Measurements from ENCODE around the gene GPX4.

Gene GPX4, protein sequence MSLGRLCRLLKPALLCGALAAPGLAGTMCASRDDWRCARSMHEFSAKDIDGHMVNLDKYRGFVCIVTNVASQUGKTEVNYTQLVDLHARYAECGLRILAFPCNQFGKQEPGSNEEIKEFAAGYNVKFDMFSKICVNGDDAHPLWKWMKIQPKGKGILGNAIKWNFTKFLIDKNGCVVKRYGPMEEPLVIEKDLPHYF

DNA sequence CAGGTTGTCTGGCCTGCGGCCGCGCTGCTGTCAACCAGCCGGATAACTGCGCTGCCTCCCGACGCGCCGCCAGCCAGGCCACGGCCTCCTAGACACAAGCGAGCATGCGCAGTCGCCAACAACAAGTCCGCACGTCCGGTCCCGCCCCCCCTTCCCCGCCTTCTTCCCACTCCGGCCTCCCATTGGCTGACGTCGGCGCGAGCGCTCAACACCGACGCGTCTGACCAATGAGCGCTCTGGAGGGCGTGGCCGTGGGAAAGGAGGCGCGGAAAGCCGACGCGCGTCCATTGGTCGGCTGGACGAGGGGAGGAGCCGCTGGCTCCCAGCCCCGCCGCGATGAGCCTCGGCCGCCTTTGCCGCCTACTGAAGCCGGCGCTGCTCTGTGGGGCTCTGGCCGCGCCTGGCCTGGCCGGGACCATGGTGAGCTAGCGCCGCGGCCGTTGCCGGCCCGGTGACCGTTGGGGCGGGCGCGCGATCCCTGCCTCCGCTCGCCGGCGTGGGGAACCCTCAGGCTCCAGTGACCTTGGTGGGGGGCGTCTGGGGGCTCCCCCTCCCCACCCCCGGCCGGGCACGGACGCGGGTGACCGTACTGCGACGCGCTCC lies at the start of gene GPX4:
TSS of gene GPX4 (plus strand) at position 287 of the 603 bp plus-strand sequence. CDS start at position 337, 50 bp downstream.
- Histone ChIP-seq H3K4me1 (ENCODE audit: control insufficient read depth, insufficient read depth, low read length) (peaks cover 15% of the 10 kb centered on the region), H3K27ac (ENCODE audit: low read depth, low read length) (peak within 1 kb of the TSS; percentile 98), H3K36me3 (ENCODE audit: control insufficient read depth, insufficient read depth, low read length) (peaks cover 9% of the 10 kb centered on the region), H3K9ac (ENCODE audit: low read length) (peak within 1 kb of the TSS; percentile 68), H3K4me3 (ENCODE audit: low read length) (peak within 1 kb of the TSS; percentile 86), H3K27me3 (ENCODE audit: control insufficient read depth, insufficient read depth, low read length) (no peaks in the 10 kb centered on the region)

DNA sequence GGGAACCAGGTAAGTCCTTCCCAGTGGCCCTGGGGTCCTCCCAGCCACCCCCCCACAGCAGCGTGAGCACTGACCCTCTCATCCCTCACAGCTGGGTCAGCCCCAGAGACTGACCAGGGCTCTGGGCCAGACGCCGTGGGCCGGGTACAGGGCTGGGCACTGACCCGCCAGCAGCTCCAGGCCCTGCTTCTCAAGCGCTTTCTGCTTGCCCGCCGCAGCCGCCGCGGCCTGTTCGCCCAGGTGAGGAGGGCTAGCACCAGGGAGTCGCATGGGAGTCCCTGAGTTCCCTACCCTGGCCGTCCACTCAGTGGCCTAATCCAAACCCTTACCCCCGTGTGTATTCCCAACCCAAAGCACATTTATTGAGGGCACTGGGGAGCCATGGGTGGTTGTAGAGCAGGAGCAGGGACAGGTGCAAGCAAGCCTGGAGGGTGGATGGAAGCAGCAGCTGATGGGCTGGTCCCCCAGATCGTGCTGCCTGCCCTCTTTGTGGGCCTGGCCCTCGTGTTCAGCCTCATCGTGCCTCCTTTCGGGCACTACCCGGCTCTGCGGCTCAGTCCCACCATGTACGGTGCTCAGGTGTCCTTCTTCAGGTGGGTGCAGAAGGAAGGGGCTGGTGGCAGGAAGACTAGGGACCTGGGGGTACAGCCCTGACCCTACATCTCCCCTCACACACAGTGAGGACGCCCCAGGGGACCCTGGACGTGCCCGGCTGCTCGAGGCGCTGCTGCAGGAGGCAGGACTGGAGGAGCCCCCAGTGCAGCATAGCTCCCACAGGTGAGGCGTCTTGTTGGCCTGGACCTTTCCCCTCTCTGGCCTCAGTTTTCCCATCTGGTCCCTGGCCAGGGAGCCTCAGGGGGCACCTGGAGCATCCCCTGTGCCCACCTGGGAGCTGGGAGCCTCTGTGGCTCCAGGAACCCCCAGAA lies 49.4 kb upstream of the GPX4 start:
- Histone ChIP-seq H3K36me3 (ENCODE audit: control insufficient read depth, insufficient read depth, low read length) (no peaks in the 10 kb centered on the region), H3K27me3 (ENCODE audit: control insufficient read depth, insufficient read depth, low read length) (no peaks in the 10 kb centered on the region)

DNA sequence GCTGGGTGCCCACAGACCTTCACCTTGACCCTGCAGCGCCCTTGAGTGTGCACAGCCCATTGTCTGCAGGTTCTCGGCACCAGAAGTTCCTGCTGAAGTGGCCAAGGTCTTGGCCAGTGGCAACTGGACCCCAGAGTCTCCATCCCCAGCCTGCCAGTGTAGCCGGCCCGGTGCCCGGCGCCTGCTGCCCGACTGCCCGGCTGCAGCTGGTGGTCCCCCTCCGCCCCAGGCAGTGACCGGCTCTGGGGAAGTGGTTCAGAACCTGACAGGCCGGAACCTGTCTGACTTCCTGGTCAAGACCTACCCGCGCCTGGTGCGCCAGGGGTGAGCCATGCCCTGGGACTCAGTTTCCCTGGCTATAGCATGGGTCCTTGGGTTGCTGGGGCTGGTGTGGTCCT lies 48.8 kb upstream of the GPX4 start:
- no peaks in the 10 kb centered on the region for H3K27me3 ChIP-seq (ENCODE audit: control insufficient read depth, insufficient read depth, low read length)
- no peak overlapping the region for H3K4me3 ChIP-seq (ENCODE audit: low read length)
- no peaks in the 10 kb centered on the region for H3K36me3 ChIP-seq (ENCODE audit: control insufficient read depth, insufficient read depth, low read length)
- H3K27ac ChIP-seq (ENCODE audit: low read depth, low read length): no peak overlapping the region
- no peak overlapping the region for H3K9ac ChIP-seq (ENCODE audit: low read length)
- no peaks in the 10 kb centered on the region for H3K4me1 ChIP-seq (ENCODE audit: control insufficient read depth, insufficient read depth, low read length)

More for the DNA sequence above, 49.4 kb upstream of the GPX4 start:
- Histone ChIP-seq H3K4me3 (ENCODE audit: low read length) (no peak overlapping the region), H3K4me1 (ENCODE audit: control insufficient read depth, insufficient read depth, low read length) (no peaks in the 10 kb centered on the region), H3K27ac (ENCODE audit: low read depth, low read length) (no peak overlapping the region), H3K9ac (ENCODE audit: low read length) (no peak overlapping the region)

DNA sequence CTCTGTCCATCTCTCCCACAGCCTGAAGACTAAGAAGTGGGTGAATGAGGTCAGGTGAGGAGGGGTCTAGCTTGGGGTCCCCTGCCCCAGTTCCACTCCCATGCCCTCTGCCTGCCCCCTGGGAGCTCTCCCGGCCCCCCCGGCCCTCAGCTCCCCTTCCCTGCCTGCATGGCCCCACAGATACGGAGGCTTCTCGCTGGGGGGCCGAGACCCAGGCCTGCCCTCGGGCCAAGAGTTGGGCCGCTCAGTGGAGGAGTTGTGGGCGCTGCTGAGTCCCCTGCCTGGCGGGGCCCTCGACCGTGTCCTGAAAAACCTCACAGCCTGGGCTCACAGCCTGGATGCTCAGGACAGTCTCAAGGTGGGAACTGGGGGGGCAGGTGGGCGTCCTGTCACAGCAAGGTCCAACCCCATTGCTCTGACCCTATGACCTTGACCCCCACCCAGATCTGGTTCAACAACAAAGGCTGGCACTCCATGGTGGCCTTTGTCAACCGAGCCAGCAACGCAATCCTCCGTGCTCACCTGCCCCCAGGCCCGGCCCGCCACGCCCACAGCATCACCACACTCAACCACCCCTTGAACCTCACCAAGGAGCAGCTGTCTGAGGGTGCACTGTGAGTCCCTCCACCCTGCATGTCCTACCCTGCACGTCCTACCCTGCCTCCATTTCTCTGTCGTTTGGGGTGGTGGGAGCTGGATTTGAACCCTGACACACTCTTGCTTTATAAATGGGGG lies 47.7 kb upstream of the GPX4 start:
- Histone ChIP-seq H3K4me1 (ENCODE audit: control insufficient read depth, insufficient read depth, low read length) (no peaks in the 10 kb centered on the region), H3K27me3 (ENCODE audit: control insufficient read depth, insufficient read depth, low read length) (no peaks in the 10 kb centered on the region), H3K36me3 (ENCODE audit: control insufficient read depth, insufficient read depth, low read length) (no peaks in the 10 kb centered on the region), H3K27ac (ENCODE audit: low read depth, low read length) (no peak overlapping the region), H3K9ac (ENCODE audit: low read length) (no peak overlapping the region), H3K4me3 (ENCODE audit: low read length) (no peak overlapping the region)

DNA sequence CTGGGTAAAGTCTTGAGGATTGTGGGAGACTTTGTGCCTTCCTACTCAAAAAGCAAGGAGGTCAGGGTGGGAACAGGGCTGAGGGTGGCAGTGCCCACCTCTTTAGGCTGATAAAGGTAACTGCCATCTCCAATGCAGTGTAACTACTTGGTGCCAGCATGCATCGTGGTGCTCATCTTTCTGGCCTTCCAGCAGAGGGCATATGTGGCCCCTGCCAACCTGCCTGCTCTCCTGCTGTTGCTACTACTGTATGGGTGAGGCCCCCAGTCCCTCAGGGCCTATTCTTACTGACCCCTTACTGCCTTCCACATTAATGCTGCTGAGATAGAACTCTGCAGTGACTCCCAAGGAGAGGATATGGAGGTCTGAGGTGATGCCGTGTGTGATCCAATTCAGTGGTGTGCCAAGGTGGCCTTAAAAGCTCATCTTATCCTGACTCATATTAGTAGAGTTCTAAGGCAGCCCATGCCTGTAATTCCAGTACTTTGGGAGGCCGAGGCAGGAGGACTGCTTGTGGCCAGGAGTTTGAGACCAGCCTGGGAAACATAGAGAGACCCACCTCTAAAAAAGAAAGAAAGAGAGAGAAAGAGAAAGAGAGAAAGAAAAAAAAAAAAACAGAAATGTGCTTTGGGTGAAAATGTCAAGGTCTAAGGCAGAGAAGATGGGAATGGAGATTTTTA lies 46.5 kb upstream of the GPX4 start:
- Histone ChIP-seq H3K9ac (ENCODE audit: low read length) (no peak overlapping the region), H3K4me1 (ENCODE audit: control insufficient read depth, insufficient read depth, low read length) (no peaks in the 10 kb centered on the region), H3K36me3 (ENCODE audit: control insufficient read depth, insufficient read depth, low read length) (no peaks in the 10 kb centered on the region), H3K4me3 (ENCODE audit: low read length) (no peak overlapping the region), H3K27ac (ENCODE audit: low read depth, low read length) (no peak overlapping the region), H3K27me3 (ENCODE audit: control insufficient read depth, insufficient read depth, low read length) (no peaks in the 10 kb centered on the region)

DNA sequence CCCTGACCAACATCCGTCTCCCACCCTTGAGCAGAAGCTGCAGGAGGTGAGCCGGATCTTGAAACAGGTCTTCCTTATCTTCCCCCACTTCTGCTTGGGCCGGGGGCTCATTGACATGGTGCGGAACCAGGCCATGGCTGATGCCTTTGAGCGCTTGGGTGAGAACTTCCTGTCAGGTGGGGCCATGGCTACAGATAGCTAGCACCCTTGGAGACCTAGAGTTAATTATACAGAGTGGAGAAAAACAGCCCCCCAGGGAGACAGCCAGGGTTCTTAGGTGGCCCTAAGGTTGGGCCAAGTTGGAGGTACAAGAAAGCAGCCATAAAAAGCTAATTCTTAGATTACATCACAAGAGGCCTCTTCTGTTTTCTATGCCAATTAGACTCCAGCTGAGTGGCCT lies 45.7 kb upstream of the GPX4 start:
- Histone ChIP-seq H3K27ac (ENCODE audit: low read depth, low read length) (no peak overlapping the region), H3K4me3 (ENCODE audit: low read length) (no peak overlapping the region), H3K36me3 (ENCODE audit: control insufficient read depth, insufficient read depth, low read length) (no peaks in the 10 kb centered on the region), H3K27me3 (ENCODE audit: control insufficient read depth, insufficient read depth, low read length) (no peaks in the 10 kb centered on the region), H3K4me1 (ENCODE audit: control insufficient read depth, insufficient read depth, low read length) (no peaks in the 10 kb centered on the region), H3K9ac (ENCODE audit: low read length) (no peak overlapping the region)

DNA sequence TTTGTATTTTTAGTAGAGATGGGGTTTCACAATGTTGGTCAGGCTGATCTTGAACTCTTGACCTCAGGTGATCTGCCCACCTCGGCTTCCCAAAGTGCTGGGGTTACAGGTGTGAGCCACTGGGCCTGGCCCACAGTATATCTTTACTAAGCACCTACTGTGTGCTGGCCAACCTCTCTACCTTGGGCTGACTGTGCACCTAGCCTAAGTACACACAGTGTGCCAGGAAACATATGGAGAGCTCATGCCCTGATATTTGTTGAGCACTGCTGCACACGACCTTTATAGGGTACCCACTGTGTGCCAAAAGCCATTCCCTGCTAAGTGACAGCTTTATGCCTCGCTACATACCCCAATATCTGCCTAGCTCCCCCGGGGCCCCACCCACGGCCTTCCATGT lies 43.1 kb upstream of the GPX4 start:
- no peaks in the 10 kb centered on the region for H3K4me1 ChIP-seq (ENCODE audit: control insufficient read depth, insufficient read depth, low read length)
- no peak overlapping the region for H3K27ac ChIP-seq (ENCODE audit: low read depth, low read length)
- no peak overlapping the region for H3K9ac ChIP-seq (ENCODE audit: low read length)
- no peaks in the 10 kb centered on the region for H3K36me3 ChIP-seq (ENCODE audit: control insufficient read depth, insufficient read depth, low read length)
- peaks cover 3% of the 10 kb centered on the region for H3K27me3 ChIP-seq (ENCODE audit: control insufficient read depth, insufficient read depth, low read length)
- H3K4me3 ChIP-seq (ENCODE audit: low read length): no peak overlapping the region

DNA sequence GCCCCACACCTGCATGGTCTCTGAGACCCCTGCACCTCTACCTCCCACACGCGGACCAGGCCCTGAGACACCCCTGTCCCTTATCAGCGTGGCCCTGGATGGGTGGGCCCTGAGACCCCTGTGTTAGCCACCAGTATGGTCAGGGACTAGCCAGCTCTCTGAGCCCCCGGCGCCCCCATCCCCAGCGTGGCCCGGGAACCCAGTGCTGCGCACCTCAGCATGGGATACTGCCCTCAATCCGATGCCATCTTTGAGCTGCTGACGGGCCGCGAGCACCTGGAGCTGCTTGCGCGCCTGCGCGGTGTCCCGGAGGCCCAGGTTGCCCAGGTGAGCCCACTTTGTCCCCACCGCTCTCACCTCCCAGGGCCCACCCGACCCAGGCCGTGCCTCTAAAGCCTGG lies 41.8 kb upstream of the GPX4 start:
- Histone ChIP-seq H3K9ac (ENCODE audit: low read length) (no peak overlapping the region), H3K4me3 (ENCODE audit: low read length) (no peak overlapping the region), H3K27ac (ENCODE audit: low read depth, low read length) (no peak overlapping the region), H3K27me3 (ENCODE audit: control insufficient read depth, insufficient read depth, low read length) (peaks cover 6% of the 10 kb centered on the region), H3K36me3 (ENCODE audit: control insufficient read depth, insufficient read depth, low read length) (no peaks in the 10 kb centered on the region), H3K4me1 (ENCODE audit: control insufficient read depth, insufficient read depth, low read length) (no peaks in the 10 kb centered on the region)

DNA sequence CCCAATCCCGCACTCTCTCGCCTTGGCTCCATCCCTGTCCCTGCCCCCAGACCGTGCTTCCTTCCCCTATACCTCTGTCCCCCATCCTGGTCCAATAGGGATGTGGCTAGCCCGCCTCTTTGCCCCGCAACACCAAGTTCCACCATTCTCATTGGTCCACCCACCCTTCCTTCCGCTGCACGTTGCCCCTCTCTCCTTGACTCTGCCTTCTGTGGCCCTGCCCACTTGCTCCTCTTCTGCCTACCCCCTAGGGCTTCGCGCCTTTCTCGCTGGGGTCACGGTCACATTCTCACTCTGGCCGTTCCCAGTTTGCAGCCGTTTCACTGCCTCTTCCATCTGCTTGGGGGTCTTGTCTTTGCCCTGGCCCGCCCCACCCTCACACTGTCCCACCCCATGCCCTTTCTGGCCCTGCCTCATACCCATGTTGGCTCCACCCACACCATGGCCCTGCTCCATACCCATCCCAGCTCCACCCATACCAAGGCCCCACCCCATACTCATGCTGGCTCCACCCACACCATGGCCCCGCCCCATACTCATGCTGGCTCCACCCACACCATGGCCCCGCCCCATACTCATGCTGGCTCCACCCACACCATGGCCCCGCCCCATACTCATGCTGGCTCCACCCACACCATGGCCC lies 41.3 kb upstream of the GPX4 start:
- H3K4me1 ChIP-seq (ENCODE audit: control insufficient read depth, insufficient read depth, low read length): no peaks in the 10 kb centered on the region

DNA sequence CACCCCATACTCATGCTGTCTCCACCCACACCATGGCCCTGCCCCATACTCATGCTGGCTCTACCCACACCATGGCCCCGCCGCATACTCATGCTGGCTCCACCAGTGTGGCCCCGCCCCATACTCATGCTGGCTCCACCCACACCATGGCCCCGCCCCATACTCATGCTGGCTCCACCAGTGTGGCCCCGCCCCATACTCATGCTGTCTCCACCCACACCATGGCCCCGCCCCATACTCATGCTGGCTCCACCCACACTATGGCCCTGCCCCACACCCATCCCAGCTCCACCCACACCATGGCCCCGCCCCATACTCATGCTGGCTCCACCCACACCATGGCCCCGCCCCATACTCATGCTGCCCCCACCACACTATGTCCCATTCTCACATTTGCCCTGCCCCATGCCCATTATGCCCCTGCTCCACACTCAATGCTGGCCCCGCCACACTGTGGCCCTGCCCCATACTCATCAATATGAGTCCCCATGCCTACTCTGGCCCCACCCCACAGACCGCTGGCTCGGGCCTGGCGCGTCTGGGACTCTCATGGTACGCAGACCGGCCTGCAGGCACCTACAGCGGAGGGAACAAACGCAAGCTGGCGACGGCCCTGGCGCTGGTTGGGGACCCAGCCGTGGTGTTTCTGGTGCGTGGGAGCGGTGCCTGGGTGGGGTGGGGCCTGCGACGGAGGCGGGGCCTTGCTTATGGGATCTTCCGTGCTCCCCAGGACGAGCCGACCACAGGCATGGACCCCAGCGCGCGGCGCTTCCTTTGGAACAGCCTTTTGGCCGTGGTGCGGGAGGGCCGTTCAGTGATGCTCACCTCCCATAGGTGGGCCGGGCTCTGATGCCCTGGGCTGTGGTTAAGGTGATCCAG lies 40.5 kb upstream of the GPX4 start:
- Histone ChIP-seq H3K4me3 (ENCODE audit: low read length) (no peak overlapping the region), H3K36me3 (ENCODE audit: control insufficient read depth, insufficient read depth, low read length) (no peaks in the 10 kb centered on the region), H3K27ac (ENCODE audit: low read depth, low read length) (no peak overlapping the region), H3K4me1 (ENCODE audit: control insufficient read depth, insufficient read depth, low read length) (no peaks in the 10 kb centered on the region), H3K9ac (ENCODE audit: low read length) (no peak overlapping the region), H3K27me3 (ENCODE audit: control insufficient read depth, insufficient read depth, low read length) (peaks cover 12% of the 10 kb centered on the region)

More for the DNA sequence above, 41.3 kb upstream of the GPX4 start:
- no peaks in the 10 kb centered on the region for H3K36me3 ChIP-seq (ENCODE audit: control insufficient read depth, insufficient read depth, low read length)
- no peak overlapping the region for H3K4me3 ChIP-seq (ENCODE audit: low read length)
- no peak overlapping the region for H3K9ac ChIP-seq (ENCODE audit: low read length)
- H3K27me3 ChIP-seq (ENCODE audit: control insufficient read depth, insufficient read depth, low read length): peaks cover 10% of the 10 kb centered on the region
- no peak overlapping the region for H3K27ac ChIP-seq (ENCODE audit: low read depth, low read length)
